GM23248 (cell line): ENCODE results near the gene GAB2. TPM values are rescaled to one million over a fixed set of nuclear protein-coding genes. Genes with fewer than 3 reads are reported as not detected.

Experiments used
- DNase-seq: peaks from one replicate; pipeline ENCODE4 v3.0.0-alpha.2; 2015
- H2AFZ ChIP-seq: fragments of 200-600 bp; sonication (generic); 2 replicates; pipeline ENCODE4 v1.6.1; 2016; ENCODE audit warnings: antibody characterized with exemption
- H3F3A ChIP-seq: fragments of 200-600 bp; sonication (generic); 2 replicates; pipeline ENCODE4 v1.6.1; 2016; ENCODE audit warnings: mild to moderate bottlenecking, antibody characterized with exemption, mixed run types; ENCODE audit not compliant: insufficient read depth
- H3K27ac ChIP-seq: fragments of 200-600 bp; sonication (generic); 2 replicates; pipeline ENCODE4 v1.5.1; 2016; ENCODE audit warnings: mild to moderate bottlenecking
- H3K27me3 ChIP-seq: fragments of 200-600 bp; sonication (generic); replicated peaks from 2 replicates; pipeline ENCODE4 v1.6.1; 2016; ENCODE audit warnings: mild to moderate bottlenecking; ENCODE audit not compliant: insufficient read depth
- H3K36me3 ChIP-seq: fragments of 200-600 bp; sonication (generic); 2 replicates; pipeline ENCODE4 v1.6.1; 2016; ENCODE audit warnings: low read depth, mild to moderate bottlenecking
- H3K4me1 ChIP-seq: fragments of 200-600 bp; sonication (generic); 2 replicates; pipeline ENCODE4 v1.6.1; 2016; ENCODE audit warnings: mild to moderate bottlenecking; ENCODE audit not compliant: insufficient read depth
- H3K4me2 ChIP-seq: fragments of 200-600 bp; sonication (generic); one replicate; pipeline ENCODE4 v1.6.1; 2016; ENCODE audit warnings: mild to moderate bottlenecking; ENCODE audit not compliant: unreplicated experiment
- H3K4me3 ChIP-seq: fragments of 200-600 bp; sonication (generic); 2 replicates; pipeline ENCODE4 v1.5.1; 2016; ENCODE audit warnings: mild to moderate bottlenecking
- H3K79me2 ChIP-seq: fragments of 200-600 bp; sonication (generic); 2 replicates; pipeline ENCODE4 v1.6.1; 2016; ENCODE audit warnings: mild to moderate bottlenecking; ENCODE audit not compliant: insufficient read depth
- H3K9ac ChIP-seq: fragments of 200-600 bp; sonication (generic); 2 replicates; pipeline ENCODE4 v1.6.1; 2016; ENCODE audit warnings: mild to moderate bottlenecking
- H3K9me2 ChIP-seq: fragments of 200-600 bp; sonication (generic); 2 replicates; pipeline ENCODE4 v1.6.1; 2016; ENCODE audit warnings: mixed run types, mild to moderate bottlenecking, moderate library complexity; ENCODE audit not compliant: insufficient read depth
- H3K9me3 ChIP-seq: fragments of 200-600 bp; sonication (generic); one replicate; pipeline ENCODE4 v1.6.1; 2017; ENCODE audit warnings: low read depth
- H4K20me1 ChIP-seq: fragments of 200-600 bp; sonication (generic); 2 replicates; pipeline ENCODE4 v1.6.0; 2016; ENCODE audit not compliant: insufficient read depth
- EZH2 ChIP-seq: fragments of 200-600 bp; sonication (generic); IDR thresholded peaks from 2 replicates; pipeline ENCODE4 v1.6.1; 2018; ENCODE audit warnings: antibody characterized with exemption, mild to moderate bottlenecking; ENCODE audit not compliant: insufficient read depth, poor library complexity, severe bottlenecking
- EZH2phosphoT487 ChIP-seq: fragments of 200-600 bp; sonication (generic); IDR thresholded peaks from 2 replicates; pipeline ENCODE4 v1.6.1; 2018; ENCODE audit warnings: antibody characterized with exemption, moderate library complexity, mild to moderate bottlenecking, low read depth; ENCODE audit not compliant: insufficient read depth
- WGBS, 2 experiments: methylation state at CpG; one replicate each; pipeline ENCODE4 v1.1.6; 2015 to 2017; ENCODE audit warnings: low lambda C conversion rate in 2 of 2, low coverage in 1 of 2; ENCODE audit errors: missing lambda C conversion rate in 2 of 2; 5-methylcytosine and 5-hydroxymethylcytosine counted together
- in situ Hi-C: fragments of 300-500 bp; cut with MboI; formaldehyde crosslinking; loops from 2 replicates; pipeline ENCODE4 v1.15.0; 2020
- polyA plus RNA-seq: library from polyadenylated mRNA; unstranded; fragments of >200 nt; fragmentation: Nextera tagmentation; extraction: Ambion mirVana; gene quantifications from 2 replicates; pipeline ENCODE4 v1.2.1, GENCODE V29; 2016
- total RNA-seq: library from RNA; depleted of rRNA; stranded (reverse); fragments of >200 nt; shearing (Covaris generic); gene quantifications from 2 replicates; pipeline ENCODE4 v1.2.3, GENCODE V29; 2014

The GAB2 gene
- total and polyA plus RNA-seq, 2 experiments from 2014 or later = 1.8 to 12.2 TPM

- Histone ChIP-seq H3F3A (no peaks in the 10 kb centered on the region), H3K27me3 (no peaks in the 10 kb centered on the region), H3K79me2 (no peaks in the 10 kb centered on the region), H2AFZ (no peak overlapping the region), H3K9me2 (no peaks in the 10 kb centered on the region), H3K4me1 (no peaks in the 10 kb centered on the region), H3K4me2 (no peak overlapping the region), H3K9ac (no peak overlapping the region), H4K20me1 (no peaks in the 10 kb centered on the region), H3K36me3 (no peaks in the 10 kb centered on the region), H3K27ac (no peak overlapping the region), H3K4me3 (no peak overlapping the region), H3K9me3 (no peaks in the 10 kb centered on the region)
- 98% methylated on average over 5 of the region's 5 CpGs for WGBS, 2 experiments
- in situ Hi-C loops = no loop called here
- DNase-seq = no peak
- TF ChIP-seq EZH2phosphoT487 (no peak), EZH2 (no peak)
These were observed 33.9 kb upstream of the GAB2 start for GRCh38 chr11:78451371-78452150.

GRCh38 chr11:78450866-78451265 lies 33.2 kb upstream of the GAB2 start:
- Histone ChIP-seq H4K20me1 (no peaks in the 10 kb centered on the region), H3K79me2 (no peaks in the 10 kb centered on the region), H3K27ac (no peak overlapping the region), H3K4me3 (no peak overlapping the region), H2AFZ (no peak overlapping the region), H3K4me2 (no peak overlapping the region), H3K9me2 (no peaks in the 10 kb centered on the region), H3K27me3 (no peaks in the 10 kb centered on the region), H3K9ac (no peak overlapping the region), H3F3A (no peaks in the 10 kb centered on the region), H3K36me3 (no peaks in the 10 kb centered on the region), H3K9me3 (no peaks in the 10 kb centered on the region), H3K4me1 (no peaks in the 10 kb centered on the region)
- WGBS, 2 experiments = 98 to 100% methylated on average over 2 of the region's 2 CpGs
- no peak for DNase-seq
- TF ChIP-seq EZH2 = no peak
- TF ChIP-seq EZH2phosphoT487 = no peak
- in situ Hi-C loops = no loop called here

DNA sequence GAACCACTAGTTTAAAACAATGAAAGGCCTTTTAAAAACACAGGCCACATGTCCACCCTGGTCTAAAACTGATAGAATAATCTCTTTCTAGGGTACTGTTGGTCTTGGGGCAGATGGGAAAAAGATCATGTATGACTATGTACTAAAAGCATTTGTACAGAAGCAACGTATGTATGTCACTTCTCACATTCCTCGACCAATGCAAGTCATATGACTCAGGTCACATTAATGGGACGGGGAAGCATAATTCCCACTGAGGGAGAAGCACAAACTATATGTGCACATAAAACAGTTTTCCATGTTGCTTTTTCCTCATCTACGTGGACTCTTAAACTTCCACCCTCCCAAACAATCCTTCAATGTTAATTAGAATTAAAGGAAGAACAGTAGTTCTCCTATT lies 32.2 kb upstream of the GAB2 start:
- WGBS, 2 experiments = 81 to 84% methylated on average over 4 of the region's 4 CpGs
- Histone ChIP-seq H3F3A (no peaks in the 10 kb centered on the region), H3K4me3 (no peak overlapping the region), H3K27ac (no peak overlapping the region), H3K9me3 (no peaks in the 10 kb centered on the region), H2AFZ (no peak overlapping the region), H3K4me1 (no peaks in the 10 kb centered on the region), H3K4me2 (no peak overlapping the region), H3K79me2 (no peaks in the 10 kb centered on the region), H3K27me3 (no peaks in the 10 kb centered on the region), H4K20me1 (no peaks in the 10 kb centered on the region), H3K9ac (no peak overlapping the region), H3K9me2 (no peaks in the 10 kb centered on the region), H3K36me3 (no peaks in the 10 kb centered on the region)
- in situ Hi-C loops = no loop called here
- DNase-seq = peak; percentile 11
- TF ChIP-seq EZH2 = no peak
- no peak for TF ChIP-seq EZH2phosphoT487

DNA sequence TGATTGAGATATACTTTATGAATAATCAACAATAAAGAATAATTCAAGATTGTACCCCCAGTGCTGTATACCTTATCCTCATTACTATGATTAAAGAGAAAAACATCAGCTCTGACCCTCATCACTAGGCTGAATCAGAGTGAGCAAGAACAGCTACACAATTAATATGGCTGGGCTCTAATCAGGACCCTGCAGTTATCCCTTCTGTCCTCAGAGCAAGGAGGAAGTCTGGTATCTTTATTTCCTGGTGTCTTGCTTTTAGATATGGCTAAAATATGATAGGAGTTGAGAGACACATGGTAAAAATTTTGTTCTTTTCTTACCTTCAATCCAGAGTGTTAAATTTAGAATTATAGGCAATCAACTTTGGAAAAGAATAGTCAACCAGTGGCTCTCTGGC lies 28.6 kb upstream of the GAB2 start:
- no peak overlapping the region for H3K4me2 ChIP-seq
- H3K4me1 ChIP-seq = no peaks in the 10 kb centered on the region
- H3K4me3 ChIP-seq = no peak overlapping the region
- H3K27me3 ChIP-seq = no peaks in the 10 kb centered on the region
- no peaks in the 10 kb centered on the region for H4K20me1 ChIP-seq
- no peak overlapping the region for H2AFZ ChIP-seq
- in situ Hi-C loops = no loop called here
- no peak for DNase-seq
- H3K9ac ChIP-seq = no peak overlapping the region
- TF ChIP-seq EZH2 (no peak), EZH2phosphoT487 (no peak)
- H3K27ac ChIP-seq = no peak overlapping the region
- no peaks in the 10 kb centered on the region for H3K79me2 ChIP-seq
- H3K36me3 ChIP-seq = no peaks in the 10 kb centered on the region
- no peaks in the 10 kb centered on the region for H3F3A ChIP-seq
- no peaks in the 10 kb centered on the region for H3K9me2 ChIP-seq
- H3K9me3 ChIP-seq = no peaks in the 10 kb centered on the region

- H3K4me3 ChIP-seq = no peak overlapping the region
- no peaks in the 10 kb centered on the region for H3K4me1 ChIP-seq
- no peaks in the 10 kb centered on the region for H3K9me2 ChIP-seq
- no peaks in the 10 kb centered on the region for H3F3A ChIP-seq
- no peaks in the 10 kb centered on the region for H3K9me3 ChIP-seq
- TF ChIP-seq EZH2phosphoT487 (no peak), EZH2 (no peak)
- H3K9ac ChIP-seq = no peak overlapping the region
- H3K36me3 ChIP-seq = no peaks in the 10 kb centered on the region
- 100% methylated on average over 1 of the region's 1 CpG for WGBS, 2 experiments
- no peak overlapping the region for H3K27ac ChIP-seq
- no peaks in the 10 kb centered on the region for H3K79me2 ChIP-seq
- H3K27me3 ChIP-seq = no peaks in the 10 kb centered on the region
- no peaks in the 10 kb centered on the region for H4K20me1 ChIP-seq
- DNase-seq = no peak
- no peak overlapping the region for H3K4me2 ChIP-seq
- in situ Hi-C loops = no loop called here
- no peak overlapping the region for H2AFZ ChIP-seq
These were observed 27.1 kb upstream of the GAB2 start for GRCh38 chr11:78444726-78445125.
